ENCODE measurements around the gene PSAPL1.

PSAPL1 gene

GRCh38 chr4:7420661-7421040, 14.1 kb downstream of the PSAPL1 start:
- Mint-ChIP-seq H3K4me3 (no peak overlapping the region), H3K4me1 (no peaks in the 10 kb centered on the region), H3K27ac (no peak overlapping the region), H3K36me3 (no peaks in the 10 kb centered on the region), H3K9me3 (no peaks in the 10 kb centered on the region)
- DNase-seq (ENCODE audit: low spot score in 2 of 2) = no peak
- ATAC-seq = no peak

DNA sequence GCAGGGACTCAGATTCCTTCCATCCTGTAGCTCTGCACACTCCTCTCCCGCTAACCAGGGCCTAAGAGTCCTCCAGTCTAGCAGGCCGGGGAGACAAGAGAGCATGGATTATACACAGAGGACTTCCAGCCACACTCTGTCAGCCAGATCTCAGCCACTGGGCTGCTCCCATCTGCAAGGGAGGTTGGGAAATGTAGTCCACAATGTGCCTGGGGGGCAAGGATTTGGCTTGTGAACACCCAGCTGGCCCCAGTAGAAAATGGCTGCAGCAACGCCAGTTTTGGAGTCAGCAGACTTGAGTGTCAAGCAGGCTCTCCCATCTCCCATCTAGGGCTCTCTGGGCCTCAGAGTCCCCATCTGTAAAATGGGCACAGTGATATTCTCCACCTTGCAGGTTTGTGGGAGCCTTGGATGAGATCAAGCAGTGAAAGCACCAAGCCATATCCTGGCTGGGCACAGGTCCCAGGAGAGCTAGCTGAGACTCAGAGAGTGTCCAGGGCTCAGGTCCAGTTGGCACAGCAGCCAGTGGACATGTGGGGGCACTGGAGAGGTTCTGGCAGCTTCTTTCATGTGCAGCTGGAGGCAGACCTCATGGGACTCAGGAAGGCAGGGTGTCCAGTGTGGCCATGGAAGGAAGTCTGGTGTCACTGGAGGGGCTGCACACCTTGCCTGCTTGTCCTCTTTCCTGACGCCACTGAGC, 14.6 kb downstream of the PSAPL1 start:
- no peak for ATAC-seq
- Mint-ChIP-seq H3K9me3 (no peaks in the 10 kb centered on the region), H3K27ac (no peak overlapping the region)

GRCh38 chr4:7418131-7418943, 16.4 kb downstream of the PSAPL1 start:
- Mint-ChIP-seq H3K4me3 (no peak overlapping the region), H3K4me1 (no peaks in the 10 kb centered on the region), H3K36me3 (no peaks in the 10 kb centered on the region), H3K9me3 (no peaks in the 10 kb centered on the region), H3K27ac (no peak overlapping the region)
- ATAC-seq (no peak), DNase-seq (ENCODE audit: low spot score in 2 of 2) (no peak)

More for the DNA sequence above, 14.6 kb downstream of the PSAPL1 start:
- Mint-ChIP-seq H3K4me3 (no peak overlapping the region), H3K4me1 (no peaks in the 10 kb centered on the region), H3K36me3 (no peaks in the 10 kb centered on the region)
- no peak for DNase-seq (ENCODE audit: low spot score in 2 of 2)

DNA sequence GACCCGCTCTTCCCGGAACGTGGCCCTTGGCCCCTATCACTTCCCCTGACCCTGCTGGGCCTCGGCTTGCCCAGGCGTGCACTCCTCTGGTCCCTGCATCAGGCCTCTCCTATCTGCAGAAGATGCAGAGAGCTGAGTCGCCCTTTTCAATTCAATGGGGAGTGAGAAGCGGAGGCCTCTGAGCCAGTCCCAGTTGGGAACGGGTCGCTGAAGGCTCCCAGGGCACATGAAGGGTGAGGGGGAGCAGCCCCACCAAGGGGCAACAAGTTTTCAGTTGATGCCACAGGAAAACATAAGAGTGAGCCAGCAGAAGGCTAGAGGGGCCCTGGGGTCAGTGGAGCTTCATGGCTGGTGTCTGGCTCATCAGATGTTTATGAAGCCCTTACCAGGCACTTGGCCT, 17.1 kb downstream of the PSAPL1 start:
- no peaks in the 10 kb centered on the region for H3K9me3 Mint-ChIP-seq

DNA sequence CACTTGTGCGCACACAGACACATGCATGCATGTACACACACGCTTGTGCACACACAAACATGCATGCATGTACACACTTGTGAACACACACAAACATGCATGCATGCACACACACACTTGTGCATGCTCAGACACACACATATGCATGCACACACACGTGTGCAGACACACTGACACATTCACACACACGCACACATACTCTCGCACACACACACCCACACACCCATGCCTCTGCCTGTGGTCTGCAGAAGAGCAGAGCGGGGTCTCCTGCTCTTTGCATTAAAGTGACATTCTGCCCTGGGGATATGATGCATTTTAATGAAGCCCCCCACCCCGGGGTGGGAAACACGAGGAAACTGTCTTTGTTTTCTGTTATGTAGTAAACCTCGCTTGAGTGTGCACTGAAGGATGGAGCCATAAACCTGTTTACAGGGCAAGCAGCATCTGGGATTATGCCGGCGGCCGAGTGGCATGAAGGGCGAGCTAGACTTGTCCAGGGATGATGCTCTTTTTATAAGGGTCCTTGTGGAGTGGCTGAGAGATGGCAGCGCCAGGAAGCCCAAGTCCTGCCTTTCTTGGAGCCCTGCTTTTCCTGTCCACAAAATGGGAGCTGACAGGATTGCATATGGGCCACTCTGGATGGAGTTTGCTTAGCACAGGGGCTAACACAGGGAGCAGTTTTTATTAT, 17.8 kb downstream of the PSAPL1 start:
- Mint-ChIP-seq H3K27ac (no peak overlapping the region), H3K36me3 (no peaks in the 10 kb centered on the region), H3K4me3 (no peak overlapping the region), H3K4me1 (no peaks in the 10 kb centered on the region), H3K9me3 (no peaks in the 10 kb centered on the region)
- ATAC-seq (no peak), DNase-seq (ENCODE audit: low spot score in 2 of 2) (no peak)

More for the DNA sequence above, 17.1 kb downstream of the PSAPL1 start:
- H3K4me3 Mint-ChIP-seq = no peak overlapping the region
- H3K36me3 Mint-ChIP-seq = no peaks in the 10 kb centered on the region
- DNase-seq (ENCODE audit: low spot score in 2 of 2) (no peak), ATAC-seq (no peak)
- no peaks in the 10 kb centered on the region for H3K4me1 Mint-ChIP-seq
- no peak overlapping the region for H3K27ac Mint-ChIP-seq

- no peaks in the 10 kb centered on the region for H3K36me3 Mint-ChIP-seq
- H3K4me1 Mint-ChIP-seq = no peaks in the 10 kb centered on the region
- H3K9me3 Mint-ChIP-seq = no peaks in the 10 kb centered on the region
- H3K27ac Mint-ChIP-seq = no peak overlapping the region
- ATAC-seq (no peak), DNase-seq (ENCODE audit: low spot score in 2 of 2) (no peak)
- no peak overlapping the region for H3K4me3 Mint-ChIP-seq
Measured at GRCh38 chr4:7415927-7416686, 18.6 kb downstream of the PSAPL1 start.

- Mint-ChIP-seq H3K4me3 (no peak overlapping the region), H3K36me3 (no peaks in the 10 kb centered on the region), H3K27ac (no peak overlapping the region), H3K4me1 (no peaks in the 10 kb centered on the region), H3K9me3 (no peaks in the 10 kb centered on the region)
- ATAC-seq (no peak), DNase-seq (ENCODE audit: low spot score in 2 of 2) (no peak)
Measured at GRCh38 chr4:7414736-7415510, 19.8 kb downstream of the PSAPL1 start.

GRCh38 chr4:7414046-7414445, 20.7 kb downstream of the PSAPL1 start:
- ATAC-seq (no peak), DNase-seq (ENCODE audit: low spot score in 2 of 2) (no peak)
- Mint-ChIP-seq H3K4me1 (no peaks in the 10 kb centered on the region), H3K27ac (no peak overlapping the region), H3K9me3 (no peaks in the 10 kb centered on the region), H3K36me3 (no peaks in the 10 kb centered on the region), H3K4me3 (no peak overlapping the region)

- Mint-ChIP-seq H3K27ac (no peak overlapping the region), H3K36me3 (no peaks in the 10 kb centered on the region), H3K9me3 (peaks cover 11% of the 10 kb centered on the region), H3K4me1 (no peaks in the 10 kb centered on the region), H3K4me3 (no peak overlapping the region)
- ATAC-seq (no peak), DNase-seq (ENCODE audit: low spot score in 2 of 2) (no peak)
Measured at GRCh38 chr4:7412554-7412912, 22.2 kb downstream of the PSAPL1 start.

DNA sequence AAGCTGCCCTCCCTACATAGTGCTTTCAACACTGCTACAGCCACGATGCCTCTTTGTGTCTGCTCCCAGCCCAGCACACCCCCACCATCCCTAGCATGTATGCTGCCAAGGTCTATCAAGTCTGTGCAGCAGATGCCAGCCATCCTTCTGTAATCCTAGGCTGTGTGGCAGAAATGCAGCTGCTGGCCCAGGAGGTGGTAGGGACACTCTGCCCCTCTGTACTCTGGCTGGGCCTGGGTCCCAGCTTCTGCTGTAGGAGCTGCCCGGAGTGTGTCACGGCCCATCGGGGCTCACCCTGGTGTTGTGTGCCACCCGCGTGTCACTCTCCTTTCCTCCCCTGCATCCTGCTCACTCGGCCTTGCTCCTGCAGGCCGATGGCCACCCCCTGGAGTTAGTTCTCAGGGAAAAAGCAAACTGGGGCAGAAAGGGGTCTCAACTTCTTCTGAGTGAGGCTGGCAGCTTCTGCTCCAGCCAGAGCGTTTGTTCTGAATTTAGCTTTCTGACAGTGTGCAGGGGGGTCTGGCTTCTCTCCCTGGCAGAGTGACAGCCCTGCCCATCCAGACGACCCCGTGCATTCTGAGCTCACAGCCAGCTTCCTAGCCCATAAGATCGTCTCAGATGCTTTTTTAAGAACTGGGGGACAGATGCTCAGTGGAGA, 22.7 kb downstream of the PSAPL1 start:
- H3K4me3 Mint-ChIP-seq = no peak overlapping the region
- no peak overlapping the region for H3K27ac Mint-ChIP-seq
- DNase-seq (ENCODE audit: low spot score in 2 of 2) (no peak), ATAC-seq (no peak)
- no peaks in the 10 kb centered on the region for H3K4me1 Mint-ChIP-seq
- H3K9me3 Mint-ChIP-seq = peaks cover 14% of the 10 kb centered on the region
- H3K36me3 Mint-ChIP-seq = no peaks in the 10 kb centered on the region

GRCh38 chr4:7411491-7411890, 23.2 kb downstream of the PSAPL1 start:
- Mint-ChIP-seq H3K4me1 (no peaks in the 10 kb centered on the region), H3K36me3 (no peaks in the 10 kb centered on the region), H3K4me3 (no peak overlapping the region), H3K27ac (no peak overlapping the region), H3K9me3 (peaks cover 19% of the 10 kb centered on the region)
- DNase-seq (ENCODE audit: low spot score in 2 of 2) = no peak
- no peak for ATAC-seq

- no peak for DNase-seq (ENCODE audit: low spot score in 2 of 2)
Measured at GRCh38 chr4:7410446-7410845, 24.3 kb downstream of the PSAPL1 start.

DNA sequence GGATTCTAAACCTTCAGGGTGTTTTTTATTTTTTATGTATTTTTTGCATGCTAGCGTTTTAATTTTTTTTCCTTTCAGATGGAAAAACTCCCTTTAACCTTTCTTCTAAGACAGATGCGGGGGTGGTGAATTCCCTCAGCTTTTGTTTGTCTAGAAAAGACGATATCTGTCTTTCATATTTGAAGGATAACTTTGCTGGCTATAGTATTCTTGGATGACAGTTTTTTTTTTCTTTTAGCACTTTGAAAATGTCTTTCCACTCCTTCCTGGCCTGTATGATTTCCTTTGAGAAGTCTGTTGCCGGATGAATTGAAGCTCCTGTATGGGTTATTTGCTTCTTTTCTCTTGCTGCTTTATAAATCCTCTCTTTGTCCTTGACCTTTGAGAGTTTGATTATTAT, 26.6 kb downstream of the PSAPL1 start:
- Mint-ChIP-seq H3K27ac (no peak overlapping the region), H3K36me3 (no peaks in the 10 kb centered on the region), H3K4me1 (no peaks in the 10 kb centered on the region), H3K9me3 (peaks cover 20% of the 10 kb centered on the region), H3K4me3 (no peak overlapping the region)
- ATAC-seq (no peak), DNase-seq (ENCODE audit: low spot score in 2 of 2) (no peak)

More at GRCh38 chr4:7410446-7410845, 24.3 kb downstream of the PSAPL1 start:
- Mint-ChIP-seq H3K9me3 (peaks cover 20% of the 10 kb centered on the region), H3K27ac (no peak overlapping the region), H3K36me3 (no peaks in the 10 kb centered on the region), H3K4me1 (no peaks in the 10 kb centered on the region), H3K4me3 (no peak overlapping the region)
- no peak for ATAC-seq

DNA sequence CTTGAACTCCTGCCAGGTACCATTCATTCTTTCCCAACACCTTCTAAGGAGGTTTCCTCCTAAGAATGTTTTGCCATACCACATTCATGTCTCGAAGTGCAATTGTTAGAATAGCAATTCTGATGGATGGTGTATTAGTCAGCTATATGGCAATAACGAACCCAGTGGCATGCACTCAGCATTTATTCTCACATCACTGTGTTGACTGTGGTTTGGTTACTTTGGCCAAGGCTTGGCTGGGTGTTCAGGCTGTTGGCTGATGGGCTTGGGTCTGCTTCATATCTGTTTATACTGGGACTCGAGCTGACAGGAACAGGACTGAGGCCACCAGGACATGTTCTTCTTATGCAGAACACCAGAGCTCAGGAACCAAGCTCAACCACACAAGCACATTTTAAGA, 31.7 kb downstream of the PSAPL1 start:
- H3K4me1 Mint-ChIP-seq = peaks cover 5% of the 10 kb centered on the region
- no peak overlapping the region for H3K27ac Mint-ChIP-seq
- H3K9me3 Mint-ChIP-seq = peaks cover 17% of the 10 kb centered on the region
- no peak for ATAC-seq
- no peak overlapping the region for H3K4me3 Mint-ChIP-seq
- no peaks in the 10 kb centered on the region for H3K36me3 Mint-ChIP-seq
- DNase-seq (ENCODE audit: low spot score in 2 of 2) = no peak
